Activated CD4-positive, alpha-beta T cell treated with anti-CD3 and anti-CD28 coated beads, Interleukin-2, amount 10 ng/mL, durations not matched to agents 7 days and 5 days (primary cell): ENCODE results near the gene HAPSTR1. TPM values are rescaled to one million over a fixed set of nuclear protein-coding genes. Genes with fewer than 3 reads are reported as not detected.

Source experiments
- CTCF ChIA-PET: fragments of 350-600 bp; sonication (Branson Sonifier 250); formaldehyde crosslinking; loops from one replicate; lab custom pipeline; 2021; ENCODE audit warnings: antibody characterized with exemption; lab: Charles Lee
- POLR2A ChIA-PET: fragments of 350-600 bp; sonication (Branson Sonifier 250); formaldehyde crosslinking; loops from one replicate; lab custom pipeline; 2021; ENCODE audit warnings: antibody characterized with exemption; lab: Charles Lee
- DNase-seq: peaks from one replicate; pipeline ENCODE4 v3.0.0-alpha.2; 2020
- H3K27ac Mint-ChIP-seq: one replicate; pipeline ENCODE4 v1.8.0; 2021; ENCODE audit warnings: mild to moderate bottlenecking, moderate library complexity, mixed read lengths
- H3K27me3 Mint-ChIP-seq: one replicate; pipeline ENCODE4 v1.8.0; 2021; ENCODE audit warnings: mixed read lengths
- H3K36me3 Mint-ChIP-seq: one replicate; pipeline ENCODE4 v1.8.0; 2021; ENCODE audit warnings: low read depth, mixed read lengths
- H3K4me1 Mint-ChIP-seq: one replicate; pipeline ENCODE4 v1.8.0; 2021; ENCODE audit warnings: mixed read lengths
- H3K4me3 Mint-ChIP-seq: one replicate; pipeline ENCODE4 v1.8.0; 2021; ENCODE audit warnings: mild to moderate bottlenecking, moderate library complexity, mixed read lengths
- H3K9me3 Mint-ChIP-seq: one replicate; pipeline ENCODE4 v1.8.0; 2021; ENCODE audit warnings: mixed read lengths
- total RNA-seq, 2 experiments: library from RNA; stranded (reverse); gene quantifications; one replicate each; pipeline ENCODE4 v1.2.3, GENCODE V29; 2021

Gene HAPSTR1
- total RNA-seq, 2 experiments from 2014 or later: 55.0 to 55.6 TPM

DNA sequence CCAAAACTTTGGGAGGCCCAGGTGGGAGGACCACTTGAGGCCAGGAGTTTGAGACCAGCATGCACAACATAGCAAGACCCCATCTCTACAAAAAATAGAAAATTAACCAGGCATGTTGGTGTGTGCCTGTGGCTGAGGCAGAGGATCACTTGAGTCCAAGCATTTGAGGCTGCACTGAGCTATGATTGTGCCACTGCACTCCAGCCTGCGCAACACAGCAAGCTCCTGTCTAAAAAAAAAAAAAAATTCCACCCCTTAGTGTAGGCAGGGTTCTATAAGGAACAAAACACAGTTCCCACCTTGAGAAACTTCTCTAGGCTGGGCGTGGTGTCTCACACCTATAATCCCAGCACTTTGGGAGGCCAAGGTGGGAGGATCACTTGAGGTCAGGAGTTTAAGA is 36.3 kb upstream of the HAPSTR1 start:
- no peaks in the 10 kb centered on the region for H3K27me3 Mint-ChIP-seq
- ChIA-PET POLR2A (no interaction called here), CTCF (no interaction called here)
- H3K4me3 Mint-ChIP-seq: no peak overlapping the region
- no peak for DNase-seq
- no peaks in the 10 kb centered on the region for H3K9me3 Mint-ChIP-seq
- H3K4me1 Mint-ChIP-seq: peaks cover 3% of the 10 kb centered on the region
- no peaks in the 10 kb centered on the region for H3K36me3 Mint-ChIP-seq
- no peak overlapping the region for H3K27ac Mint-ChIP-seq

DNA sequence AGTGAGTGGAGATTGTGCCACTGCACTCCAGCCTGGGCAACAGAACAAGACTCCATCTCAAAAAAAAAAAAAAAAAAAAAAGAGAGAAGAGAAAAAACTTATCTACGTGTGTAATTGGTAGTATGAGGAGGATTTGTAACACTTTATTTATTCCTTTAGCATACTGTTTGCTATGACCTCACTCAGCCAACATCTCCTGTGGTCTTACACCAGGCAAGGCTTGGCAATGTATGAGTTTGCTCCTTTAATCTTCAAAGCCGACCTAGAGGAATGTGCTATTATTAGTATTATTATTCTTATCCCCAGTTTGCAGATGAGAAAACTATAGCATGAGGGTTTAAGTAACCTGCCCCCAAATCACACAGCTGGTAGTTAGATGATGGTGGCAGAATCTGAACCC is 35.8 kb upstream of the HAPSTR1 start:
- H3K27ac Mint-ChIP-seq: no peak overlapping the region
- H3K27me3 Mint-ChIP-seq: no peaks in the 10 kb centered on the region
- no peak overlapping the region for H3K4me3 Mint-ChIP-seq
- no peak for DNase-seq
- POLR2A ChIA-PET: no interaction called here
- no peaks in the 10 kb centered on the region for H3K36me3 Mint-ChIP-seq
- peaks cover 3% of the 10 kb centered on the region for H3K4me1 Mint-ChIP-seq
- H3K9me3 Mint-ChIP-seq: no peaks in the 10 kb centered on the region
- CTCF ChIA-PET: no interaction called here

DNA sequence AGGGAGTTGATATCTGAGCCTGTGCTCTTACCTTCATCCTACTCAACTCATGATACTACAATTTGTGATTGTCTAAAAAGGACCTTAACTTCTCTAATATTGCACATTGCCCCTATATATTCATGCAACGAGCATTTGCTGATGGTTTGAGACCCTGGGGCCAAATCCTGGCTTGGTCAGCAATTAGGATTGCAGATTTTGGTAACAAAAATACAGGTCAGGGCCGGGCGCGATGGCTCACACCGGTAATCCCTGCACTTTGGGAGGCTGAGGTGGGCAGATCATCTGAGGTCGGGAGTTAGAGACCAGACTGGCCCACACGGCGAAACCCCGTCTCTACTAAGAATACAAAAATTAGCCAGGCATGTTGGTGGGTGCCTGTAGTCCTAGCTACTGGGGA is 35.4 kb upstream of the HAPSTR1 start:
- no peaks in the 10 kb centered on the region for H3K36me3 Mint-ChIP-seq
- CTCF ChIA-PET: no interaction called here
- H3K27me3 Mint-ChIP-seq: no peaks in the 10 kb centered on the region
- no peak overlapping the region for H3K4me3 Mint-ChIP-seq
- DNase-seq: no peak
- H3K9me3 Mint-ChIP-seq: no peaks in the 10 kb centered on the region
- POLR2A ChIA-PET: no interaction called here
- peaks cover 7% of the 10 kb centered on the region for H3K4me1 Mint-ChIP-seq
- H3K27ac Mint-ChIP-seq: no peak overlapping the region

DNA sequence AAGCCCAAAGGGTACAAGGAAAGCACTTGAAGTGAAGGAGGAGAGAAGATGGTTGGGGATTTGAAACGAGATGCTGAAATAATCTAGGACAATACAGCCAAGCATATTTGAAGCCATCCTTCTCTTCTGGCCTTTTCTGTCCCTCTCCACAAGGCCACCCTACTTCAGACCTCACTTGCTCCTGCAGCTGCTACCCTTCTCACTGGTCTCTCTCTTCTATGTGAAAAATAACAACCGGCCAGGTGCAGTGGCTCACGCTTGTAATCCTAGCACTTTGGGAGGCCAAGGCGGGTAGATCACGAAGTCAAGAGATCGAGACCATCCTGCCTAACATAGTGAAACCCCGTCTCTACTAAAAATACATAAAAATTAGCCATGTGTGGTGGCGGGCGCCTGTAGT is 33.2 kb upstream of the HAPSTR1 start:
- POLR2A ChIA-PET: no interaction called here
- H3K9me3 Mint-ChIP-seq: no peaks in the 10 kb centered on the region
- no peaks in the 10 kb centered on the region for H3K36me3 Mint-ChIP-seq
- peaks cover 13% of the 10 kb centered on the region for H3K4me1 Mint-ChIP-seq
- CTCF ChIA-PET: no interaction called here
- no peak overlapping the region for H3K4me3 Mint-ChIP-seq
- DNase-seq: no peak
- H3K27me3 Mint-ChIP-seq: no peaks in the 10 kb centered on the region
- no peak overlapping the region for H3K27ac Mint-ChIP-seq

DNA sequence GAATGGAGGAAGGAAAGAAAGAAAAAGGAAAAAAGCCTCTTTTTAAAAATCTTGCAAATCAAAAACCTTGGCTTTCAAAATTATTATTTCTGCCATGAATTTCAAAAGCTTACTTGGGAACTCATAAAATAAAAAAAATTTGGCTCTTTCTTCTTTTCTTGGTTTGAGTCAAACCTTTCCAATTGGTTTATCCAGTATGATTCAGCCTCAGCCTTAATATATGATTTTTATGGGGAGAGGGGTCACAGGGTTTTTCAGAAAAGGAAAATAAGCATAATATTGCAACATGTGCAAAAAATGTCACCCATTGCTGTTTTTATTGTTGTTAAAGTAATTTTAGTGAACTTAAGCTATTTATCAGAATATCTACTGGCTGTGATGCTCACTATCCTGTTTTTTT is 31.2 kb upstream of the HAPSTR1 start:
- no peak overlapping the region for H3K4me3 Mint-ChIP-seq
- no peak for DNase-seq
- no peaks in the 10 kb centered on the region for H3K27me3 Mint-ChIP-seq
- ChIA-PET POLR2A (no interaction called here), CTCF (interaction anchor here (1.8 kb wide), 1 partner anchor 10 kb away, joined by 6 read pairs; no protein-coding TSS in a partner anchor)
- peaks cover 13% of the 10 kb centered on the region for H3K4me1 Mint-ChIP-seq
- no peak overlapping the region for H3K27ac Mint-ChIP-seq
- no peaks in the 10 kb centered on the region for H3K9me3 Mint-ChIP-seq
- no peaks in the 10 kb centered on the region for H3K36me3 Mint-ChIP-seq

DNA sequence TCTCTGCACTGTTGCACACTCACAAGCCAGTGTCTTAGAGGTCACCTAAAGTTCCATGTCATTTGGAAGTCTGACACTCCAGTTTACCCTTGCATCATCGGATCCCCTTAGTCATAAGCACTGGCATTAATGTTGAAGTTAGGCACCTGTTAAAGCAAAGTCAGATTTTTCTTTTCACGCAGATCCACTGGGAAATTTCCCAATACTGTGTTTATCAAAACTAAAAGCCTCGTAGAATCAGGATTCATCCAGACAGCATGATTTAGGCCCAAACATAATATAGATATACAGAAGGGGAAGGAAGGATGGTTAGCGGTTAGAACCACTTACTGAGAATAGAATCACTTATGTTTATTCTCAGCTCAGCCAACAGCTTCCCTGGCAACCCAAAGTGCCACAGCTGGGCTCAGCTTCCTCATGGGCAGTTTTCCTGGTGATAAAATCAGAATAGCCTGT is 30.1 kb upstream of the HAPSTR1 start:
- Mint-ChIP-seq H3K27ac (no peak overlapping the region), H3K27me3 (no peaks in the 10 kb centered on the region), H3K36me3 (no peaks in the 10 kb centered on the region), H3K4me1 (peaks cover 13% of the 10 kb centered on the region), H3K9me3 (no peaks in the 10 kb centered on the region), H3K4me3 (no peak overlapping the region)
- DNase-seq: no peak
- POLR2A ChIA-PET: no interaction called here
- CTCF ChIA-PET: interaction anchor here (0.6 to 1.8 kb wide), 3 partner anchors 11 to 265 kb away, joined by 3 to 6 read pairs (median 4); no protein-coding TSS in a partner anchor

DNA sequence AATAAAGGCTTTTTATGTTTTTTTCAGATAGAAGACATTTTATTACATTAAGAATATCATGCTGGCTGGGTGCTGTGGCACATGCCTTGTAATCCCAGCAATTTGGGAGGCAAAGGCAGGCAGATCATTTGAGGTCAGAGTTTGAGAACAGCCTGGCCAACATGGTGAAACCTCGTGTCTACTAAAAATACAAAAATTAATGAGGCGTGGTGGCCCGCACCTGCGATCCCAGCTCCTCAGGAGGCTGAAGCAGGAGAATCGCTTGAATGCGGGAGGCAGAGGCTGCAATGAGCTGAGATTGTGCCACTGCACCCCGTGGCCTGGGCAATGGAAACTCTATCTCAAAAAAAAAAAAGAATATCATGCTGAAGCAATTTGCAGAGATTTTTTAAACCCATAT is 29.1 kb upstream of the HAPSTR1 start:
- H3K27ac Mint-ChIP-seq: no peak overlapping the region
- DNase-seq: no peak
- peaks cover 13% of the 10 kb centered on the region for H3K4me1 Mint-ChIP-seq
- no peaks in the 10 kb centered on the region for H3K36me3 Mint-ChIP-seq
- POLR2A ChIA-PET: no interaction called here
- no peak overlapping the region for H3K4me3 Mint-ChIP-seq
- H3K9me3 Mint-ChIP-seq: peaks cover 5% of the 10 kb centered on the region
- H3K27me3 Mint-ChIP-seq: no peaks in the 10 kb centered on the region
- CTCF ChIA-PET: no interaction called here

DNA sequence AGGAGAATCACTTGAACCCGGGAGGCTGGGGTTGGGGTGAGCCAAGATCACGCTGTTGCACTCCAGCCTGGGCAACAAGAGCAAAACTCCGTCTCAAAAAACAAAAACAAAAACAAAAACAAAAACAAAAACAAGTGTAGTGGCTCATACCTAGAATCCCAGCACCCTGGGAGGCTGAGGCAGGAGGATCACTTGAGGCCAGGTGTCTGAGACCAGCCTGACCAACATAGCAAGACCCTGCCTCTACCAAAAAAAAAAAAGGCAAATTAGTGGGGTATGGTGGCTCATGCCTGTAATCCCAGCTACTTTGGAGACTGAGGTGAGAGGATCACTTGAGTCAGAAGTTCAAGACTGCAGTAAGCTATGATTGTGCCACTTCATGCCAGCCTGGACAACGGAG is 26.4 kb upstream of the HAPSTR1 start:
- Mint-ChIP-seq H3K27me3 (no peaks in the 10 kb centered on the region), H3K9me3 (peaks cover 9% of the 10 kb centered on the region), H3K4me3 (no peak overlapping the region), H3K36me3 (peaks cover 2% of the 10 kb centered on the region), H3K4me1 (peaks cover 18% of the 10 kb centered on the region), H3K27ac (no peak overlapping the region)
- no peak for DNase-seq
- ChIA-PET CTCF (interaction anchor here (0.9 kb wide), 1 partner anchor 122 kb away, joined by 4 read pairs; no protein-coding TSS in a partner anchor), POLR2A (no interaction called here)

DNA sequence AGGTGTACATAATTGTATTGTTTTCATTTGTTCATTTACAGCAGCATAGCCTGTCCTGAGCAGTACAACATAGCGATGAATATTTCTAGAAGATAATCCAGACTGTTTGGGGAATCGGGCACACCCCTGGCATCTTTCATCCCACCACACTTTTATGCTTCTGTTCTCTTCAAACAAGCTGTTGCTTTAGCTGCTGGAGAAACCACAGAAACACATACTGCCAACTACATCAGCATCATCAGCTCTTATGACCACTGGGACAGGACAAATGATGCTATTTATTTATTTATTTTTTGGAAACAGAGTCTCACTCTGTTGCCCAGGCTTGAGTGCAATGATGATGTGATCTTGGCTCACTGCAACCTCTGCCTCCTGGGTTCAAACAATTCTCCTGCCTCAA is 22.6 kb upstream of the HAPSTR1 start:
- Mint-ChIP-seq H3K27ac (no peak overlapping the region), H3K4me1 (peaks cover 33% of the 10 kb centered on the region), H3K9me3 (peaks cover 14% of the 10 kb centered on the region), H3K36me3 (peaks cover 2% of the 10 kb centered on the region), H3K27me3 (no peaks in the 10 kb centered on the region), H3K4me3 (no peak overlapping the region)
- DNase-seq: no peak
- ChIA-PET CTCF (interaction anchor here (0.5 to 2.2 kb wide), 5 partner anchors 10 to 61 kb away, joined by 3 to 8 read pairs (median 5); no protein-coding TSS in a partner anchor), POLR2A (interaction anchor here (0.6 kb wide), 1 partner anchor 12 kb away, joined by 7 read pairs; no protein-coding TSS in a partner anchor)

DNA sequence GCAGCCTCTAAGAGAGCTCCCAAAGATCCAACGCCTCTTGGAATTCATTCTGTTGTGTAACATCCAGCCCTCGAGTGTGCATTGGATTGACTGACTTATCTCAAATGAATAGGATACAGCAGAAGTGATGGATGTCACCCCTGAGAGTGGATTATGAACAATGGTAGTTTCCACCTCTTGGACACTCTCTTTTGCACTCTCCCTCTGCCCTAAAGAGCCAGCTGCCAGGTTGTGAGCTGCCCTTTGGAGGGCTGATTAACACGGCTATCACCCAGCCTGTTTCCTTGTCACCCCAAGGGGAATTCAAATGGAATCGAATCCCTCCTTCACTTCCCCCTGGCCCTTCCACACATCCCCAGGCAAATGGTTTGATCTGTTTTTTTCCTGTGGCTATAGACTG is 21.2 kb upstream of the HAPSTR1 start:
- DNase-seq: no peak
- Mint-ChIP-seq H3K4me3 (no peak overlapping the region), H3K36me3 (peaks cover 2% of the 10 kb centered on the region), H3K4me1 (peaks cover 33% of the 10 kb centered on the region), H3K27me3 (no peaks in the 10 kb centered on the region), H3K27ac (no peak overlapping the region), H3K9me3 (peaks cover 14% of the 10 kb centered on the region)
- ChIA-PET CTCF (interaction anchor here (1.7 kb wide), 1 partner anchor 9 kb away, joined by 8 read pairs; no protein-coding TSS in a partner anchor), POLR2A (no interaction called here)

DNA sequence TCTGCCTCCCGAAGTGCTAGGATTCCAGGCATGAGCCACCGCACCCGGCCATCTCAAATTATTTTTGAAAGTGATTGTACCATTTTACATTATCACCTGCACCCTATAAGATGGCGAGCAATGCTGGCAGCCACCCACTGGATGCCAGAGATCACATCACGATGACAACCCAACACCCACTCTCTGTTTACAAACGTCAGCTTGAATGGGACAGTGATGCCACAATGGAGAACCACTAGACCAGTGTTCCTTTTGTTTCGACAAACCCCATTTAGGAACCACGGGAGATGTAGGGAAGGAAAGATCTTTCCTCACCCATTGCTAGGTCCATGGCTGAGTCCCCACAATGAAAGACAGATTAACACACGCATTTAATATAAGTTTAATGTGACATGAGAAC is 20.1 kb upstream of the HAPSTR1 start:
- Mint-ChIP-seq H3K27me3 (no peaks in the 10 kb centered on the region), H3K36me3 (peaks cover 2% of the 10 kb centered on the region), H3K27ac (no peak overlapping the region), H3K4me3 (no peak overlapping the region), H3K4me1 (peaks cover 39% of the 10 kb centered on the region), H3K9me3 (peaks cover 14% of the 10 kb centered on the region)
- ChIA-PET POLR2A (no interaction called here), CTCF (interaction anchor here (1.2 kb wide), 1 partner anchor 20 kb away, joined by 3 read pairs; the partner anchor contains the start of gene HAPSTR1)
- no peak for DNase-seq

DNA sequence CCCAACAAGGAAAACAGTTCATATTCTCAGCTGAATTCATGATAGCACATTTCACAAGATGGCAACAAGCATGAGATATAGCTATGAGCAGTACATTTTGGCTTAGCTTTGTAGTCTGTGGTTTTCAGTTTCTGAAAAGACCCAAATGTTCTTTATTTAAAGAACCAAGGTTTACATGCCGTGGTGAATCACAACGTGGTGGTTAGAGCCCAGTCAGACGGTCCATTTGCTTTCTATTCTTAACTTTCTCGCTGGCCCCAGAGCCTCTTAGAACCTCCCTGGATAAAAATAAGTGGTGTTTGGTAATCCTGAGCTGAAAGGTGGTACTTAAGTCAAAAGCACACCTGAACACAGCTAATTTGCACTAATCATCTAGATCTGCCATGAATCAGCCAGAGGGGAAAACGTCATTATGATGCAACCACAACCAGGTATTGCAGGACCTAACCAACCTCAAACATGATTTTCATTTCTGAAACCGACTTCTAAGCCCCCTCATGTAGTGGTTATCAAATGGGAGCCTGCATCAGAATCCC is 18.6 kb upstream of the HAPSTR1 start:
- Mint-ChIP-seq H3K27ac (peak overlapping the region; percentile 84), H3K27me3 (no peaks in the 10 kb centered on the region), H3K9me3 (peaks cover 12% of the 10 kb centered on the region), H3K36me3 (peaks cover 11% of the 10 kb centered on the region), H3K4me3 (no peak overlapping the region), H3K4me1 (peaks cover 51% of the 10 kb centered on the region)
- POLR2A ChIA-PET: interaction anchor here (1.3 kb wide), 1 partner anchor 18 kb away, joined by 9 read pairs; the partner anchor contains the start of gene HAPSTR1
- DNase-seq: peak; percentile 31
- CTCF ChIA-PET: interaction anchor here (1.6 kb wide), 1 partner anchor 13 kb away, joined by 4 read pairs; no protein-coding TSS in a partner anchor

DNA sequence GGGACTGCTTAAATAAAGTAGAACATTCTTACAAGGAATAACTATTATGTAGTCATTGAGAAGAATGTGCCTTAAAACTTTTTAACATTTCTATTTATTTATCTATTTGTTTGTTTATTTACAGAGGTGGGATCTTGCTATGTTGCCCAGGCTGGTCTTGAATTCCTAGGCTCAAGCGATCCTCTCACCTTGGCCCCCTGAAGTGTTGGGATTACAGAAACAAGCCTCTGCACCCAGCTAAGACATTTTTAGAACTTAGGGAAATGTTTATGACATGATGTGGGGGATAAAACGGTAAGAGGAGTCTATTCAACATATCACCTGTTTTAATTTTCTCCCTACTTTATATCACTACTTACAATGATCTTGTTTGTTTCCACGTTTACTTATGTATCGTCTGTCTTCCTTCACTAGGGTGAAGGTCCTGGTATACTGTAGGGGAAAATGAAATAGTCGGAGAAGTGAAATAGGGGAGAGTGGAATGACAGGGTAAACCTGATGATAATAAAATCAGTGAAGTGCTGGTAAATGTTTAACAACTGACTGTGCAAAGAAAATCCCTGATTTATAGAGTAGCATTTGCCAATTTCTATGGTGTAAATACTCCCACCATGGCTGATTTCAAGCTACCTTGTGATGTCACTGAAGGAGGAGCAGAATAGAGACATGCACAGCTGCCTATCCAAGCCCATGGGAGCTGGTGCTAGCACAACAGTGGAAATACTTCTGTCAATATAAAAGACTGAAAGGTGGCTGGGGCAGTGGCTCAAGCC is 16.0 kb upstream of the HAPSTR1 start:
- Mint-ChIP-seq H3K4me3 (no peak overlapping the region), H3K9me3 (peaks cover 19% of the 10 kb centered on the region), H3K4me1 (peaks cover 58% of the 10 kb centered on the region), H3K27ac (no peak overlapping the region), H3K36me3 (peaks cover 20% of the 10 kb centered on the region), H3K27me3 (no peaks in the 10 kb centered on the region)
- ChIA-PET POLR2A (no interaction called here), CTCF (interaction anchor here (0.6 to 2.4 kb wide), 2 partner anchors 9 to 17 kb away, joined by 3 to 5 read pairs; partner anchors contain the start of gene HAPSTR1)
- no peak for DNase-seq
